Activated CD8-positive, alpha-beta memory T cell treated with anti-CD3 and anti-CD28 coated beads, Interleukin-2, amount 50 U/mL, for 24 hours (primary cell): ENCODE measurements around the gene ALDH1L1.
"Not testable (repeated sequence)": the region's sequence is repeated elsewhere in the genome, so short reads cannot be mapped to it uniquely, and the experiment has no call there.

Experiments
- DNase-seq: peaks from one replicate; pipeline ENCODE4 v3.0.0-alpha.2; 2020; ENCODE audit errors: extremely low read depth

The ALDH1L1 gene

GRCh38 chr3:126106336-126107202 is 73.8 kb downstream of the ALDH1L1 start:
- no peak for DNase-seq

DNA sequence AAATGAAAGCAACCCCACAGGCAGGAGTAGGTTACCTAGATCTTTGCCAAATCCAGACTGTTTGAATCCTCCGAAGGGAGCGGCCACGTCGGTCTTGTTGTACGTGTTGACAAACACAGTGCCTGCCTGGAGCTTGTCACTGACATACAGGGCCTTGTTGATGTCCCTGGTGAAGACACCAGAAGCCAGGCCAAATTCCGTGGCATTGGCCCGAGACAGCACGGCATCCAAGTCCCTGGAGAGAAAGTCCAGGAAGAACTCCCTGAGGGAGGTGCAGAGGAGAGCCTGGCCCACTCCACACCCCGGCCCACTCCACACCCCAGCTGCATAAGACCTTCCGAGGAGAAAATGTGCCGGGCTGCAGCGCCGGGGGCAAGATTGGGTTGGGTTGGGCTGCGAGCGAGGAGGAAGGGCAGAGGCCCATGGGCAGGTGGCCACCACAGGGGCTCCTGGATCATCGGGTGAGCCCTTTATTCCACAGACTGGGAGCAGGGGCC is 74.6 kb downstream of the ALDH1L1 start:
- DNase-seq, result no peak

- no peak for DNase-seq
Observed at GRCh38 chr3:126104742-126105605, 75.4 kb downstream of the ALDH1L1 start.

DNA sequence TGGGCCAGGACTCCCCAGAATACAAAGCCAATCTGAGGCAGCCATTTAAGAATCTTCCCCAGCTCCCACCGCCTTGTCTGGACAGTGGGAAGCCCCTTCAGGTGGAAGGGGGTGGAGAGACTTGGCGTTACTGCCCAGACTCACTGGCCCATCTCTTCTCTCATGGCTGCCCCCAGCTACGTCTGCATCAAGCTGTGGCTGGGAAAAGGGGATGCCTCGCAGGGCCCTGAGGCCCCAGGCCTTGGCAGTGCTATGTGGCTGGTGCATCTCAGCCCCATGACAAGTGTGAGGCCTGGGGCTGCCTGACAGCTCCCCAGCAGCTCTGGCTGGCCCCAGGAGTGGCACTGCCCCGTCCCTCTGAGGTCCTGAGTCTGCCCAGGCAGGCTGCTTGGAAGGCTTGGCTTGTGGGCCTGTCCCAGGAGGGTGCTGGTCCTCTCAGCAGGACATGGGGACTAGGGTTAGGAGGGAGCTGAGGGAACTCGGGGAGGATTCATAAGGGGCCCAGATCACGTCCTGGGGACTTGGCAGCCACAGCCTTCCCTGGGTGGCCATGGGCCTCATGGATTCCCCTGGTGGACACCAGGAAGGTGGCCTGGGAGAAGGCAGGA is 76.3 kb downstream of the ALDH1L1 start:
- no peak for DNase-seq

DNA sequence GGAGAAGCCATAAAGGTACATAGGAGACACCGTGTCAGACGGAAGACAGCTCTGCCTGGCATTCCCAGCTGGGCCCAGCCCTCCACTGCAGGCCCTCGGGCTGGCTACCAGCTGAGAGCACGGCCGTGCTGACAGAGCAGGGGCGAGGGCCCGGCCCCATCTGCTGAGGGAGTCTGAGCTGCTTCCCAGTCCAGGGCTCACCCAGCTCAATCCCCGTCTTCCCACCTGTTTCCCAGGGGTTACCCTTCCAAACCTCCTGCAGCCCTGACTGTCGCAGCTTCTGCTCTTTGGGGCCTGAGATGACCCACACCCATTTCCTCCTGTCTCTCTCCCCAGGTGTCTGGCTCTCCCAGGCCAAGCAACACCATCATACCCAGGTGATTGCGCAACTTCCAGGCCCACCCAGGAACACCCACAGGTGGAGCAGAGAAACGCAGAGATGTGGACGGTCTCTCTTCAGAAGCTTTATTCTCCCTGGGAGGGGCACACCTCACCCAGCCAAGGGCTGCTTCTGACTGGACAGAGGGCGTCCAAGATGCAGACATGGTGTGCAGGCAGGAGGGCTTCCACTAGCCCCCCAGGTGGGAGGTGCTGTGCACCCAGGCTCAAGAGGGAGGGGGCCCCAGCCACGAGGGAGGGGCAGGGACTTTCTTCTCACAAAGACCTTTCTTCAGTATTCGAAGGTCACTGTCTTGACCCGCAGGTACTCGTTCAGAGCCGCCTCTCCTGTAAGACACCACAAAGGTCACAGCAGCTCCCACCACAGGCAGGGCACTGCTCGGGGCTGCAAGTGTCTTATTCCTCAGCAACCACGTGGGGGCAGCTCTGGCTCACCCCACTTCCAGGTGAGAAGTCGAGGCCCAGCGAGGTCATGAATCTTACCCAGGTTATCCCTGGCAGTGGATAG is 77.0 kb downstream of the ALDH1L1 start:
- no peak for DNase-seq

DNA sequence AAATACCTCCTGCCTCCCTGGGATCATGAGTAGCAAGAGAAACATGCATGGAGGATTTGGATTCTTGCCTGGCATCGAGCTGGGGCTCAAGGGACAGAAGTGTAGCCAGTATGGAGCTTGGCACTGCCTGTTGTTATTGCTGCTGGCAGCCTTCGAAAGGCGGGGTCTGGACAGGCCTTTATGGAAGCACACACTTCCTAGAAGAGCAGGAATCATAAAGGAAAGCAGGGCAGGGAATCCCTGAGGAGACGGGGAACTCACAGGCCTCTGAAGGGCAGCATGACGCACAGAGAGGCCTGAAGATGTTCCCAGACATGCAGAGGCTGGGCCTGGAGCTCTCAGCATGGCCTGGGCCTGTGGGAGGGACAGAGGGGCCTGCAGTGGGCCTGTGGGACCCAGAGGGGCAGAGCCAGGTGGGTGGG is 77.8 kb downstream of the ALDH1L1 start:
- no peak for DNase-seq

DNA sequence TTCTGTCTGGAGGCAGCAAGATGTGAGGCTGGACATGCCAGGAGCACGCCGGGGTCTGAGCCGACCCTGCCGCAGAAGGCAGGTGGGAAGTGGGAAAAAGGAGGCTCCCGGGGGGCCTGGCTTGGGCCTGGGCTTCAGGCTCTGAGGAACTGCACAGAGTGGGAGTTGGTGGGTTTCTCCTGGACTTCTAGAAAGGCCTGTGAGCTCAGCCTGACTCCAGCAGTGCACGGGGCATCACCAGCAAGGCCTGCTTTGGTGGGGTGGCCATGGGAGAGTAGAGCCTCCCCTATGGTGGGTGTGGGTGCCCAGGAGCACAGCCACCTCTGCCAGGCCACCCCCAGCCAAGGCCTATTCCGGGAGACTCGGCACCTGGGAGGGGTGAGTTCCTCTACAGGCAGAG is 78.4 kb downstream of the ALDH1L1 start:
- DNase-seq, result no peak

GRCh38 chr3:126101521-126101982 is 78.8 kb downstream of the ALDH1L1 start:
- no peak for DNase-seq

DNA sequence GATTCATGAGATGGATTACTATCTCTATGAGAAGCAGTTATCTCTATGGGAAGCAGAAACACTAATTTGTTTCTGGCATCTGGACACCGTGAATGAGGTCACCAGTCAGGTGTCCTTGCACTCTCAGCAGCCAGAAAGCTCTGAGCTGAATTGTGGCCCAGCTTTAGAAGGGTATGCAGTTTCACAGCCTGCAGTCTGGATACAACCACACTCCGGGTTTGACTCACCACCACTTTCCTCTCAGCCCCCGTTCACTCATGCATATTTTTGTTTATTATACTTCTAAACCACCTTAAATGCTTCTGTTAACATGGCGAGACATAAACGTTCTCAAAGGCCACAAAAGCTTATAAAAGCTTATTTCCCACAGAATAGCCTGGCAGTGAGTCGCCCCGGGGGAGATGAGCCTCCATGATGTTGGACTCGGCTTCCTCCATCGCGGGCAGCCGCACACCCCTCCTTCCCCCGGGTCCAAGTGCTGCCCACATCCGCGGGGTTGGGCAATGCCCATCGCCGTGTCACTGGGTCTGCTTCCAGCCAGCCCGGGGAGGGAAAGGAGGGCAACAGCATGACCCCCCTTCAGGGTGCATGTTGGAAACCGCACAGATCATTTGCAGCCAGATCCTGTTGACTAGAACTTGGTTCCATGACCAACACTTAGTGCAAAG is 79.6 kb downstream of the ALDH1L1 start:
- DNase-seq, result no peak

GRCh38 chr3:126100269-126100633 is 80.1 kb downstream of the ALDH1L1 start:
- no peak for DNase-seq

DNA sequence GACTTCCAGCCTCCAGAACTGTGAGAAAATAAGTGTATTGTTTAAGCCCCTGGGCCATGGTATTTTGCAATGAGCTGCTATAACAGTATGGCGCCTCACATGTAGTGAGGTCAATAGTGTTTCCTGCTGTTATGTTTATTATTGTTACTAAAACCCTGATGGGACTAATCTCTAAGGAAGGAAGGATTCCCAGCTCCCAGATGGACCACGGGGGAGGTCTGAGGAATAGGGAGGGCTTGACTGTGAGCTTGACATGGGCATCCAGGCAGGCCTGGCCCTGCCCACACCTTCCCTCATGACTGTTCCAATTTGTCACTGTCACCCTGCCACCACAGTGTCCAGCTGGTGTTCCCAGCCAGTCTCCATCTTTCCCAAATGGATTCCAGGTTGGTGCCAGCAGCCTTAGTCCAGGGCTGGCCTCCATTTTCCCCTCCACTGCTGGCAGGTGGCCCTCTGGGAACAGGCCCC is 82.0 kb downstream of the ALDH1L1 start:
- no peak for DNase-seq

- no peak for DNase-seq
Observed at GRCh38 chr3:126097801-126098200, 82.6 kb downstream of the ALDH1L1 start.

GRCh38 chr3:126096274-126096673 is 84.1 kb downstream of the ALDH1L1 start:
- DNase-seq, result not testable (repeated sequence)

DNA sequence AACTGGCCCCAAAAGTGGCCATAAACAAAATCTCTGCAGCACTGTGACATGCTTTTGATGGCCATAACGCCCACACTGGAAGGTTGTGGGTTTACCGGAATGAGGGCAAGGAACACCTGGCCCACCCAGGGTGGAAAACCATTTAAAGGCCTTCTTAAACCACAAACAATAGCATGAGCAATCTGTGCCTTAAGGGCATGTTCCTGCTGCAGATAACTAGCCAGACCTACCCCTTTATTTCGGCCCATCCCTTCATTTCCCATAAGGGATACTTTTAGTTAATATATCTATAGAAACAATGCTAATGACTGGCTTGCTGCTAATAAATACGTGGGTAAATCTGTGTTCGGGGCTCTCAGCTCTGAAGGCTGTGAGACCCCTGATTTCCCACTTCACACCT is 88.3 kb downstream of the ALDH1L1 start:
- not testable (repeated sequence) for DNase-seq

- no peak for DNase-seq
Observed at GRCh38 chr3:126087552-126088175, 92.7 kb downstream of the ALDH1L1 start.

- DNase-seq, result no peak
Observed at GRCh38 chr3:126085841-126086240, 94.5 kb downstream of the ALDH1L1 start.

- DNase-seq, result no peak
Observed at GRCh38 chr3:126085276-126085675, 95.1 kb downstream of the ALDH1L1 start.

- DNase-seq, result no peak
Observed at GRCh38 chr3:126084768-126085180, 95.6 kb downstream of the ALDH1L1 start.

- peak; percentile 72 for DNase-seq
Observed at GRCh38 chr3:126083913-126084767, 96.2 kb downstream of the ALDH1L1 start, which contains the start of gene SLC41A3. SLC41A3 (minus strand) TSS chr3:126084124; CDS start chr3:126068219, 15,905 bp downstream.
